Mammary microvascular endothelial cell (primary cell): ENCODE data around the gene POLR2F. TPM values are rescaled to one million over a fixed set of nuclear protein-coding genes. Genes with fewer than 3 reads are reported as not detected.

Source experiments
- total RNA-seq: library from RNA; depleted of rRNA; stranded (reverse); fragments of >200 nt; gene quantifications from 2 replicates; pipeline ENCODE4 v1.2.3, GENCODE V29; 2015

POLR2F gene
- total RNA-seq, result 107 and 108 TPM in 2 replicates

DNA sequence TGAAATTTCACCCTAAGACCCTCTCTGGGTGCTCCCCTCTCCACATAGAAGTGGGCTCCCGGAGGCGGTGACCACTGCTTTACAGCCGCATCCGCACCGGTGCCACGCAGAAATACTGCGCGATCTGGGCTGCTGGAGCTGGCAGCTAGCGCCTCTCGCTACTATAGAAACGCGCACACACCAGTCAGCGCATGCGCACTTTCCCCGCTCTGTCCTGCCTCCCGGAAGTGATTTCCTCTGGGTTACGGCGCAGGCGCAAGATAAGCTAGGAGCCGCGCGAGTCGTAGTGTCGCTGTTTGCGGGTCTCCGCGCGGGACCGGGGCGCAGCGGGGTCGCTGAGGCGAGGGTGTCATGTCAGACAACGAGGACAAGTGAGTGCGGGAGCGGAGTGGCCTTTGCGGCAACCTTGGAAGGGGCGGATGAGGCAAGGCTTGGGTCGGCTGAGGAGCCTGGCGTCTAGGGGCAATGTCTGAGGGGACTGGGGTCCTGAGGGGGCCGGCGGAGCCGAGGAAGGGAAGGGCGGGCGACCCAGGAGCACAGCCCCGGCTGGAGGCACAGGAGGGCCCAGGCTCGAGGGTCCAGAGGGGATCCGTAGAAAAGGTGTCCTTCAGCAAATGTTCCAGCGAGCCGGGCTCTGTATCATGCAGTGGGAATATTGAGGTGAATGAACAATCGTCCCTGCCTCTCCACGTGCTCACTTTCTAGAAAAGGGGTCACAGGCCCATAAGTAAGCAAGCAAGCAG, at the start of gene POLR2F, which contains the start of gene C22orf23:
Gene POLR2F, plus strand, starts transcription at position 263 of the 743 bp plus-strand sequence. Its CDS starts 89 bp downstream, at position 352.
Gene C22orf23, minus strand, starts transcription at position 165 of the 743 bp plus-strand sequence. CDS start 452 bp downstream, outside the sequence.

DNA sequence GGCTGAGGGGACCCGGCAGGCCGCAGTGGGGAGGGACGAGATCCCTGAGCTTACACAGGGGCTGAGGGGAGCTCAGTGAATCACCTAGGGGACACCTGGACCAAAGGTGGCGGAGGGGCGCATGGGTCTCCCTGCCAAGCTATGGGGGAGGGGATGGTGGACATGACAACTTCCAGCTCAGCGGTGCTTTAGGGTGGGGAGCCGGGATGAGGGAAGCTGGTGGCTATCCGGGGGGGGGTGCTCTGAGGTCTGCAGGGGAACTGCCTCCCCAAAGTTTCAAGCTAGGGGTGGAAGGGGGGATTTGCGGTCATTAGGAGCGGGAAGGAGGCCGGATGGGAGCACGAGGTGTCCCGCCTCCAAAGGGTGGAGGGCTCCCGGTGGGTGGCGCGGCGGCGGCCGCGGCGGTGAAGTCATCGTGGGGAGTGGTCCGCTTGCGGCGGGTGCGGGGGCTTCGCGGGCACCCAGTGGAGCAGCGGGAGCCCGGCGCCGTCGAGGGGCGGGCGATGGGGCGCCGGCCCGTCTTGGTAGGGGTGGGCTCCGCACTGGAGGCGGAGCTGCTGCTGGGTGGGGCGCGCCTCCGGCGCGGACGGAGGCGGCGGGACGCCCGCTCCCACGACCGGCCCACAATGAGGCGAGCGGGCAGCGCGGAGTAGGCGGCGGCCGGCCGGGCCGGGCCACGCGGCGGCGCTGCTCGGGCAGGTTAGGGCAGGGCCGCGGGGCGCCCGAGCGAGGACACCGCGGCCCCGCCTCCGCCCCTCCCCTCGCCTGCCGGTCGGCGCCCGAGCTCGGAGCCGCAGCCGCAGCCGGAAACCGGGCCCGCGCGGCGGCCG, 47.8 kb upstream of the POLR2F start, which contains the start of gene MICALL1:
Gene MICALL1, plus strand, starts transcription at position 764 of the 830 bp plus-strand sequence. CDS start 126 bp downstream, outside the sequence.

DNA sequence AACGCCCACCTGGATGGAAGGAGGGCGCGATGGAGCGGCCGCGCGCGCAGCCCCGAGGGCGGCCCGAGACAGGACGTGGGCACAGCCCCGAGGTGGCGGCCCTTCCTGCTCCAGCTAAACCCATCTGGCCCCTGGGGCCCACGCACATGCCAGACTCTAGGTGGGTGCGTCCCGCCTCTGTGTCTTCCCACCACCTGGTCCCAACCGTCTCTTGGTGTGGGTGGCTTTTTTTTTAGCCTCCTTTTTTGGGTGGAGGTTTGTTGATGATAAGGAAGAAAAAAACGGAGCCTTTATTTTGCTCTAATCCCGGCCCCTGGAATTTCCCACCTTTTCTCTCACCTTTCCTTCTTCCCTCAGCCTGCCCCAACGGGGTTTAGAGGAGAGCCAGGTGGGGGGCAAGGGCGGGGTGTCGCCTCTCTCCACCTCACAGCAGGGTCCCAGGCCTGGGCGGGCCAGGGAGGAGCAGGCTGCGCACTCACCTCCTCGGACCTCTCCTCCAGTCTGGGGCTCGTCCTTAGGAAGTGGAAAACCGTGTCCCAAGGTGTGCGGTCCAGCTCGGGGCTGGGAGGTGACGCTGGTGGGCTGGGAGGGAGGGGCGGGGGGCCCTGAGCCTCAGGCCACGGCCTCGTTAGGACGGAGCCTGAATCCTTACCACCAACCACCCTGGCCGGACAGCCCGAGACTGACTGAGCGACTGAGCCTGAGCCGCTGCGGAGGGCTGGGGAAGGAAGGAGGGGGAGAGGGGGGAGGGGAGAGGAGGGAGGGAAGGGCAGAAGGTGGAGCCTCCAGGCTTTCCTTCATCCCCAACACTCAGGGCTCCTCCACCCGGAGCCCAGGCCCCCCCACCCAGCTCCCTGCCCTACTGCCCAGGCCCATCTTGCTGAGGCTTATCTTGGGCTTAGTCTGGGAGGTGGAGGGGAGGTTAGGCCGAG, 30.6 kb downstream of the POLR2F start, which contains the start of gene SOX10:
Gene SOX10, minus strand, starts transcription at position 696 of the 932 bp plus-strand sequence. CDS start 771 bp downstream, outside the sequence.

Other genes with a start within 250 kb of the POLR2F start
- 21.4 and 25.4 TPM in 2 replicates for gene GCAT, start 145.8 kb upstream of the POLR2F start, total RNA-seq
- not detected in 2 replicates for gene GALR3, start 130.3 kb upstream of the POLR2F start, total RNA-seq
- gene ANKRD54, start 109.4 kb upstream of the POLR2F start, total RNA-seq, result 53.6 and 56.5 TPM in 2 replicates
- gene EIF3L, start 104.3 kb upstream of the POLR2F start, total RNA-seq, result 325 and 326 TPM in 2 replicates
- 58.0 and 62.5 TPM in 2 replicates for gene MICALL1, start 47.4 kb upstream of the POLR2F start, total RNA-seq
- gene C22orf23, start 98 bp upstream of the POLR2F start, total RNA-seq, result 0.44 TPM in 1 of 2 replicates, not detected in the other
- gene SOX10, start 30.9 kb downstream of the POLR2F start, total RNA-seq, result not detected in 2 replicates
- 12.8 and 17.2 TPM in 2 replicates for gene PICK1, start 103.7 kb downstream of the POLR2F start, total RNA-seq
- not detected in 2 replicates for gene SLC16A8, start 130.5 kb downstream of the POLR2F start, total RNA-seq
- gene BAIAP2L2, start 157.0 kb downstream of the POLR2F start, total RNA-seq, result 0.07 and 0.54 TPM in 2 replicates
- gene PLA2G6, start 228.1 kb downstream of the POLR2F start, total RNA-seq, result 2.5 and 11.9 TPM in 2 replicates
- gene MAFF, start 248.3 kb downstream of the POLR2F start, total RNA-seq, result 65.2 and 94.1 TPM in 2 replicates